LNCAP (cell line): Measurements from ENCODE around the gene BANP.

ENCODE experiments used
- TF ChIP-seq, protein P1 (sequence below): fragments of 450-650 bp; IDR thresholded peaks from 2 replicates; pipeline ENCODE4 v1.5.1; 2017; ENCODE audit warnings: mild to moderate bottlenecking

The BANP gene

DNA sequence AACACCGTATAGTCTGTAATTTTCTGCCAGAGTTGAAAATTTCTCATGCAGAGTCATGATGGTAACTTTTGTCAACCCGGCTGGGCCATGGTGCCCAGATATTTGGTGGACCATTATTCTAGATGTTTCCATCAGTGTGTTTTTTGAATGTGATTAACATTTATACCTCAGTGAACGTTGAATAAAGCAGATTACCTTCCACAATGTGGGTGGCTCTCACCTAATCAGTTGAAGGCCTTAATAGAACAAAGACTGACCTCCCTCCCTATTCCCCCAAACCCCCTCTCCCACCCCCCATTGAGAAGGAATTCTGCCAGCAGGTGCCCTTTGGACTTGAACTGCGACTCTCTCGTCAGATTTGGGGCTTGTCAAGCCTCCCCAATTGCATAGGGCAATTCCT lies 8.6 kb upstream of the BANP start:
- TF ChIP-seq, protein P1, sequence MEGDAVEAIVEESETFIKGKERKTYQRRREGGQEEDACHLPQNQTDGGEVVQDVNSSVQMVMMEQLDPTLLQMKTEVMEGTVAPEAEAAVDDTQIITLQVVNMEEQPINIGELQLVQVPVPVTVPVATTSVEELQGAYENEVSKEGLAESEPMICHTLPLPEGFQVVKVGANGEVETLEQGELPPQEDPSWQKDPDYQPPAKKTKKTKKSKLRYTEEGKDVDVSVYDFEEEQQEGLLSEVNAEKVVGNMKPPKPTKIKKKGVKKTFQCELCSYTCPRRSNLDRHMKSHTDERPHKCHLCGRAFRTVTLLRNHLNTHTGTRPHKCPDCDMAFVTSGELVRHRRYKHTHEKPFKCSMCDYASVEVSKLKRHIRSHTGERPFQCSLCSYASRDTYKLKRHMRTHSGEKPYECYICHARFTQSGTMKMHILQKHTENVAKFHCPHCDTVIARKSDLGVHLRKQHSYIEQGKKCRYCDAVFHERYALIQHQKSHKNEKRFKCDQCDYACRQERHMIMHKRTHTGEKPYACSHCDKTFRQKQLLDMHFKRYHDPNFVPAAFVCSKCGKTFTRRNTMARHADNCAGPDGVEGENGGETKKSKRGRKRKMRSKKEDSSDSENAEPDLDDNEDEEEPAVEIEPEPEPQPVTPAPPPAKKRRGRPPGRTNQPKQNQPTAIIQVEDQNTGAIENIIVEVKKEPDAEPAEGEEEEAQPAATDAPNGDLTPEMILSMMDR = no peak

DNA sequence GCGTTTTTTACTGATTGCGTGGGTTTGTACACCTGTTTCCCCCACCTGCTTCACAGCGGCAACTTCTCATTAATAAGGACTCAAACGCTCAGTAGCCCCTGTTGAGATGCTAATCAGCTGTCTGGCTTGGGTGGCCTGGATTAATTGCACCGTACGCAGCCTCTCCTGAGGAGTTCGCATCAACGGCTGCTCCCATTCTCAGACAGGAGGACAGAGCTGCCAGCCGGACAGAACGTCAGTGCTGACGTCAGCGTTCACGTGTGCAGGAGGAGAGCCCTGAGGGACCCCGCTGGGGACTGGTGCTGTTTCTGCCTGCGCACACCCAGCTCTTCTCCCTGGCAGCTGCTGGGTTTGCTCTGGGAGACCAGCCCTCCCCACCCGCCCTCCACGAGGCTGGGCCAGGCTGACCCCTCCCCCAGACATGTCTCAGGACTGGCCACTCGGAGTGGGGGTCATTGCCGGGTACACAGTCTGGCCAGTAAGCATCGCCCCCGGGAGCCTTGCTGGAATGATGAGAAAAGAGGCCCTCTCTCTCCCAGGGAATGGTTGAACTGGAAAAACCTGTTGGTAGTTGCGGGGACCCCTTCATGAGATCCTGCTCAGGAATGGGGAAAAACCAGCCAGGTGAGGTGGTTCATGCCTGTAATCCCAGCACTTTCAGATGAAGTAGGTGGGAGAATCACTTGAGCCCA lies 5.7 kb upstream of the BANP start:
- TF ChIP-seq, protein P1 = no peak

DNA sequence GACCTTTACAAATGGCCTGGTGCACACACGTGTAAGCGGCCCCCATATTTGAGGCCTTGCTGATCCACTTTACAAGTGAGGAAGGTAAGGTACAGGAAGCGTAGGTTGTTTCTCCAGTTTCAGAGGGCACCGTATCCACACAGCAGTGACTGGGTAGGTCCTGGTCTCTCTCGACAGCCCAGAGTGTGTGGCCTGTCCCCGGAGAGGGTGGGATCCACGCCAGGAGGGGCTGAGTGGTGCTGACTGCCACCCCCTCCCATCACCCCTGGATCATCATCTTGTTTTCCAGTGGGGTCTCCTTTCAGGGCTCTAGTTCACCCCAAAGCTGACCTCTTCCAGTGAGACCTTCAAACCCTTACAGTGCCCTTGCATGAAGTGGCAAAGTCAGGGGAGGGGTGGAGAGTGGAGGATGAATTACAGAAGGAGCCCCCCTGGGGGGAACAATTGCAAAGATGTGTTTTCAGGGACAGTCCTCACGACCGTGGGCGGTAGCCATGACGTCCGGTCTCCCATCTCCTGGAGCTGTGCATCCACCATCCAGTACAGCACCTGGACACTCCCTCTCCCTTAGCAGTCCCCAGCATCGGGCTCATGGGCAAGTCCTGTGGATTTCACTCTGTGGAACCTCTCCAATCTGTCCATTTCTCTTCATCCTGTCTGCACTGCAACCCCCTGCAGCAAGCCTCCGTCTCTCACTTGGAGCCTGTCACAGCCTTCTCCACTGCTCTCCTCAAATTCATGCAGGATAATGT lies 4.5 kb upstream of the BANP start:
- TF ChIP-seq, protein P1 = no peak

DNA sequence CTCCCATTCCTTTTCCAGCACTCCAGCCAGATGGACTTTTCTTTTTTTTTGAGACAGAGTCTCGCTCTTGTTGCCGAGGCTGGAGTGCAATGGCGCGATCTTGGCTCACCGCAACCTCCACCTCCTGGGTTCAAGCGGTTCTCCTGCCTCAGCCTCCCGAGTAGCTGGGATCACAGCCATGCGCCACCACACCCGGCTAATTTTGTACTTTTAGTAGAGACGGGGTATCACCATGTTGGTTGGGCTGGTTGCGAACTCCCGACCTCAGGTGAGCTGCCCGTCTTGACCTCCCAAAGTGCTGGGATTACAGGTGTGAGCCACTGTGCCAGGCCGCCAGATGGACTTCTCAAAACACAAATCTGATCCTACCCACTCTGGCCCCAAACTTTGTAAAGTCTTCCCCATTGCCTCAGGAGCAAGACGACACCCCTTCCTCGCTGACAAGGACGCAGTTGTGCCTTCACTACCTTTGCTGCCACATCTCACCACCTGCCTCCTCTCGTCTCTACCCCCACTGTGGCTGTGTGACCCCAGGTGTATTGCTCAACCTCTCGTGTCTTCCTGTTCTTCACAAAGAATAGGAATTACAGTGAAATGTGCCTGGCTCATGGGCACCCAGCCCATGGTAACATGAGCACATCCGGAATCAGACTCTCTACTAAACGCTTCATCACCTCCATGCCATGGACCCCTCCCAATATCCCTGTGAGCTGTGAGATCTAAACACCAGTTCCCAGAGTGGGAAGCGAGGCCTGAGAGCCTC lies 3.7 kb upstream of the BANP start:
- TF ChIP-seq, protein P1 = no peak

DNA sequence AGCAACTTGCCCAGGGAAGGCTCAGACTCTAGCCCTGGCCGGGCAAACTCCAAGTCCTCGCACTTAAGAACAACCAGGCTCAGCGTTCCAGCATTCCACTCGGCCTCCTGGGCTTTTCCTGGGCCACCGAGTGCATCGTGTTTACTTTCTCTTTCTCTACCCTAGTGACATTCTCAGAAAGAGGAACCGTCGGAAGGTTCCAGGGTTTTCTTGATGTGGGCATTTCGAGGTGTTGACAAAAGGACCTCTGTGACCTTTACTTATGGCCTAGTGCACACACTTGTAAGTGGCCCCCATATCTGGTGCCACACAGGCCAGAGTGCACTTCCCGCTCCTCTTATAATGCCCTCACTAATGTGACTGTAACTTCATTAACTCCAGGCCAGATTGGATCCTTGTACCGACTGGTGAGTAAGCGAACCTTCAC lies 3.1 kb upstream of the BANP start:
- TF ChIP-seq, protein P1 = no peak

DNA sequence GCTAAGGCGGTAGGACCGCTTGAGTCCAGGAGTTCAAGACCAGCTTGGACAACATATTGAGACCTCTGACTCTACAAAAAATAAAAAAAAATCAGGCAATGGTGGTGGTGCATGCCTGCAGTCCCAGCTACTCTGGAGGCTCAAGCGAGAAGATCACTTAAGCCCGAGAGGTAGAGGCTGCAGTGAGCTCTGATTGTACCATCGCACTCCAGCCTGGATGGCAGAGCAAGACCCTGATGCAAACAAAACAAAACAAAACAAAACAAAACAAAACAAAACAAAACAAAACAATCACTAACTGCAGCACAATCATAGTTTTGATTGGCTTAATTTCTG lies 2.5 kb upstream of the BANP start:
- TF ChIP-seq, protein P1 = no peak

DNA sequence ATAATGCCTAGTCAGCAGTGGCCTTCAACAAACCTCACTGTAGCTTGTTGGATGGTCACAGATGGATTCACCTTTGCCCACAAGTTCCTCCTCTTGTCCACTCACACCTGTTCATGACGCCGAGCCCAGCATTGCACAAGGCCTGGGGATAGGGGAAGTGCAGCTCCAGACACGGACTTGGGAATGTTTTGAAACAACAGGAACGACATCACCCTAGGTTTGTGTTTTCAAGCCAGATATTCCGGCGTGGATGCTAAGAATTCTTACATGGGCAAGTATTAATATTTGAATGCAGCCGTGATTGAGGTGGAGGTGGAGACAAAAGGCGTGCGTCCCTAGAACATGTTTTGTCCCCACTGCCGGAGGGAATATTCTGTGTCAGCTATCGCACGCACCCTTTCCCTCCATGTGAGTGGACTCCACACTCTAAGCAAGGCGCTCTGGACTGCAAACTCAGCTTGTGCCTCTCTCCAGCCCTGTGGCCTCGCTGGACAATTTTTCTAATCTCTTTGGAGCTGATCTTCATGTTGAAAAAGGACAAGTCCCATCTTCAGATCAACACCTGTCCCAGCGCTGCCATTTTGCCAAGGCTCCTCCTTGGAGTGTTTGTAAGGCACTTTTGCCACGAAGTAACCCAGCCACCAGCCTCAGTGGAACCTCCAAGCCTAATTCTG lies 2.0 kb upstream of the BANP start:
- TF ChIP-seq, protein P1 = no peak
